Mesodermal cell (in vitro differentiated cells): ENCODE results near the gene NR2F6.

Source experiments
- H3K27ac ChIP-seq: 2 replicates; pipeline ENCODE4 v1.7.0; 2013; ENCODE audit warnings: mild to moderate bottlenecking, low read depth, low read length, moderate library complexity; ENCODE audit not compliant: severe bottlenecking
- H3K36me3 ChIP-seq: 2 replicates; pipeline ENCODE4 v1.7.1; 2013; ENCODE audit warnings: mild to moderate bottlenecking, low read length, moderate library complexity; ENCODE audit not compliant: control insufficient read depth, insufficient read depth
- H3K4me1 ChIP-seq: one replicate; pipeline ENCODE4 v1.7.1; 2013; ENCODE audit warnings: mild to moderate bottlenecking, low read length; ENCODE audit not compliant: insufficient read depth, control insufficient read depth, poor library complexity, severe bottlenecking
- H3K4me3 ChIP-seq: 2 replicates; pipeline ENCODE4 v1.7.0; 2013; ENCODE audit warnings: low read length, control low read depth, mild to moderate bottlenecking; ENCODE audit not compliant: insufficient read depth, poor library complexity, severe bottlenecking; ENCODE audit errors: extremely low read depth
- H3K9me3 ChIP-seq: 2 replicates; pipeline ENCODE4 v1.7.1; 2013; ENCODE audit warnings: mild to moderate bottlenecking, low read length, moderate library complexity; ENCODE audit not compliant: control insufficient read depth
- WGBS, 2 experiments: methylation state at CpG; one replicate each; pipeline ENCODE4 v1.1.5; 2013; ENCODE audit warnings: missing lambda C conversion rate in 2 of 2; ENCODE audit not compliant: insufficient coverage in 2 of 2; 5-methylcytosine and 5-hydroxymethylcytosine counted together

NR2F6 gene

DNA sequence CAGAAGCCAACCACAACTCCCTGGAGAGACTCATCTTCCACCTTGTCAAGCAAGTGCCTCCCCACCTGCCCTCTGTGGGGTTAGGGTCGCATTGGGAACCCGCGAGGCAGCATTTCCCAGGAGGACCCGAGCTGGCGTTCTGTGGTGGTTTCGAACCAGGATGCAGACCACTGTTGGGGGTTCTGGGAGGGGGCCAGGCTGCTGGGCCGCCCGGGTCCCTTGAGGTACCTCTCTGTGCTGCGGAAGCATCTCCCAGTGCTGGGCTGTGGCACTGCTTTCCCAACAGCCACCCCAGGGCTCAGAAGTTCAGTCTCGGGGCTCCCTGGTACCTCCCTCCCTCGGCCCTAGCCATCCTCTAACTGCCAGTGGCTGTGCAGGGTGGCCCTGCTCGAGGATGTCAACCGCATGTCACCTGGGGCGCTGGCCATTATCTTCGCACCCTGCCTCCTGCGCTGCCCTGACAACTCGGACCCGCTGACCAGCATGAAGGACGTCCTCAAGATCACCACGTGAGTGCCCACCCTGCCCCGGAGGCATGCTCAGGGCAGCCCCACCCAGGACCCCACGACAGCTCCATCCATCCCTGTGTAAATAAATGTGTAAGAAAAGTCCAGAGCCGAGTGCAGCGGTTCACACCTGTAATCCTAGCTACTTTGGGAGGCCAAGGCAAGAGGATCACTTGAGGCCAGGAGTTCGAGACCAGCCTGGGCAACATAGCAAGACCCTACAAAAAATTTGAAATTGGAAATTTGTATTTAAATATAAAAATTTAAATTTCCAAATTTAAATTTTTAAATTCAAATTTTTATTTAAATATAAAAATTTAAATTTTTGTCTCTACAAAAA, 38.8 kb downstream of the NR2F6 start:
- H3K9me3 ChIP-seq = no peaks in the 10 kb centered on the region
- H3K4me3 ChIP-seq = no peak overlapping the region
- peaks cover 85% of the 10 kb centered on the region for H3K36me3 ChIP-seq
- 97 to 98% methylated on average over 20 to 21 of the region's 25 CpGs for WGBS, 2 experiments
- no peaks in the 10 kb centered on the region for H3K4me1 ChIP-seq
- H3K27ac ChIP-seq = no peak overlapping the region

- no peak overlapping the region for H3K27ac ChIP-seq
- peaks cover 89% of the 10 kb centered on the region for H3K36me3 ChIP-seq
- WGBS, 2 experiments = 88 to 91% methylated on average over 24 to 25 of the region's 27 CpGs
- H3K4me3 ChIP-seq = no peak overlapping the region
- H3K4me1 ChIP-seq = no peaks in the 10 kb centered on the region
- H3K9me3 ChIP-seq = no peaks in the 10 kb centered on the region
Measured at GRCh38 chr19:17205237-17206140, 40.2 kb downstream of the NR2F6 start.

DNA sequence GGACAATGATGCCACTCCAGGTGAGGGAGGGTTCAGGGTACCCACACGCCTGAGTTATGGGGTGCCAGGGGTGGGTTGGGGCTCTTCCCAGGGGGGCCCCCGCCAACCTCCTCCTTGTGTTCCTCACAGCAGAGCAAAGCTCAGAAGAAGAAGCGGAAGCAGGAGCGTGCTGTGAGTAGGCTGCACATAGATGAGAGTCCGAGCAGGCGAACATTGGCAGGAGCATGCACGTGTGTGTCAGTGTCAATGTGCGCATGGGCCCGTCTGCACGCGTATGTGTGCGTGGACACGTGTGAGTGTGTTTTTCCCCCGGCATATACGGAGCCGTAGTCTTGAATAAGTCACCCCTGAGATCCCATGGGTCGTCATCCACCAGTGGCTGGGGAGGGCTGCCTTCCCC, 43.0 kb downstream of the NR2F6 start:
- 97 to 100% methylated on average over 17 of the region's 17 CpGs for WGBS, 2 experiments
- Histone ChIP-seq H3K4me3 (no peak overlapping the region), H3K27ac (no peak overlapping the region), H3K4me1 (no peaks in the 10 kb centered on the region), H3K36me3 (peaks cover 88% of the 10 kb centered on the region), H3K9me3 (no peaks in the 10 kb centered on the region)

GRCh38 chr19:17202249-17202648, 43.5 kb downstream of the NR2F6 start:
- H3K4me1 ChIP-seq = no peaks in the 10 kb centered on the region
- peaks cover 89% of the 10 kb centered on the region for H3K36me3 ChIP-seq
- no peaks in the 10 kb centered on the region for H3K9me3 ChIP-seq
- H3K27ac ChIP-seq = no peak overlapping the region
- no peak overlapping the region for H3K4me3 ChIP-seq
- 94 to 97% methylated on average over 7 to 9 of the region's 9 CpGs for WGBS, 2 experiments

DNA sequence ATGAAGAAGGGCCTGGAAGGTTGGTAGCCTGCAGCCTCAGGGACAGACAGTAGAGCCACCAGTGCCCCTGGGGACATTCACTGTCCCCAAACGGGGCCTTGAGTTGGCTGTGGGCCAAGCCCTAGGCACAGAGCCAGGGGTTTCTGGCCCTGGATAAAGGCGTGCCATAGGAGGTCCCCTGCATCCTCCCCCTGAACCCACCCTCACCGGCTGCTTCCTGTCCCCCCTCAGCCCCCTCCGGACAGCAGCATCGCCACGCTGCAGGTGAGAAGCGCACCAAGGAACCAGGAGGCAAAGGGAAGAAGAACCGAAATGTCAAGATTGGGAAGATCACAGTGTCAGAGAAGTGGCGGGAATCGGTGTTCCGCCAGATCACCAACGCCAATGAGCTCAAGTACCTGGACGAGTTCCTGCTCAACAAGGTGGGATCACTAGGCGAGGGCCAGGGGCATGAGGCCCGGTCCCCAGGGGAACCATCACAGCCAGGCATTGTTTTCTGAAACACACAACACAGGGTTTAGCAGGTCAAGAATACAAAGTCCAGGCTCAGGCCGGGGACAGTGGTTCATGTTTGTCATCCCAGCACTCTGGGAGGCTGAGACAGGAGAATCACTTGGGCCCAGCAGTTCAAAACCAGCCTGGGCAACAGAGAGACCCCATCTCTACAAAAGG, 45.2 kb downstream of the NR2F6 start:
- Histone ChIP-seq H3K4me1 (no peaks in the 10 kb centered on the region), H3K9me3 (no peaks in the 10 kb centered on the region), H3K4me3 (no peak overlapping the region), H3K27ac (no peak overlapping the region), H3K36me3 (peaks cover 87% of the 10 kb centered on the region)
- 92 to 100% methylated on average over 11 to 12 of the region's 16 CpGs for WGBS, 2 experiments

DNA sequence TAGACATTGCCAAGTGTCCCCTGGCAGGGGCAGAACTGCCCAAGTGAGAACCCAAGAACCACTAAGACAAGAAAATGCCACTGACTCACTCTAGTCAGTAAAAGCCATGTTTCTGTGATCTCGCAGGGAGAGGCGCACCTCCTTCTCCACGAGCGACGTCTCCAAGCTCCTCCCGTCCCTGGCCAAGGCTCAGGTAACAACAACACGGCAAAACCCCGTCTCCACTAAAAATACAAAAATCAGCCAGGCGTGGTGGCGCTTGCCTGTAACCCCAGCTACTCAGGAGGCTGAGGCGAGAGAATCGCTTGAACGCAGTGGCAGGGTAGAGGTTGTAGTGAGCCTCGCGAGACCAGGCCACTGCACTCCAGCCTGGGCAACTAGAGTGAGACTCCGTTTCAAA, 48.1 kb downstream of the NR2F6 start:
- Histone ChIP-seq H3K4me3 (no peak overlapping the region), H3K9me3 (no peaks in the 10 kb centered on the region), H3K36me3 (peaks cover 94% of the 10 kb centered on the region), H3K4me1 (no peaks in the 10 kb centered on the region), H3K27ac (no peak overlapping the region)
- 95 to 97% methylated on average over 12 to 16 of the region's 16 CpGs for WGBS, 2 experiments

DNA sequence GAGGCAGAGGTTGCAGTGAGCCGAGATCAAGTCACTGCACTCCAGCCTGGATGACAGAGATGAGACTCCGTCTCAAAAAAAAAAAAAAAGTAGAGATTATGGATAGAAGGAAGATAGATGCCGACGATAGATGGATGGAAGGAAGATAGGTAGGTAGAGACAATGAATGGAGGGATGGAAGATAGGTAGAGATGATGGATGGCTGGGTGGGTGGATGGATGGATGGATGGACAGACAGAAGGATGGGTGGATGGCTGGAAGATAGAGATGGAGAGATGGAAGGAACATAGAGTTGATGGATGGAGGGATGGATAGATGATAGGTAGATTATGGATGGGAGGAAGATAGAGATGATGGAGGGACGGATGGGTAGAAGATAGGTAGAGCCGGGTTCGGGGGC, 49.1 kb downstream of the NR2F6 start:
- Histone ChIP-seq H3K36me3 (peaks cover 88% of the 10 kb centered on the region), H3K4me1 (no peaks in the 10 kb centered on the region), H3K4me3 (no peak overlapping the region), H3K27ac (no peak overlapping the region), H3K9me3 (no peaks in the 10 kb centered on the region)
- 95 to 100% methylated on average over 4 of the region's 7 CpGs for WGBS, 2 experiments

DNA sequence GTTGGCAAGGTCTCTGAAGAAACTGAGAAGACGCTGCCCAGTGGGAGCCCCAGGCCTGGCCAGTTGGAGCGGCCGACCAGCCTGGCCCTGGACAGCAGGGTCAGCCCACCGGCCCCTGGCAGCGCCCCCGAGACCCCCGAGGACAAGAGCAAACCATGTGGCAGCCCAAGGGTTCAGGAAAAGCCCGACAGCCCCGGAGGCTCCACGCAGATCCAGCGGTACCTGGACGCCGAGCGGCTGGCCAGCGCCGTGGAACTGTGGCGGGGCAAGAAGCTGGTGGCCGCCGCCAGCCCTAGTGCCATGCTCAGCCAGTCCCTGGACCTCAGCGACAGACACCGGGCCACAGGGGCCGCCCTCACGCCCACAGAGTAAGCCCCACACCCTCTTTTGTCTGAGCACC, 50.6 kb downstream of the NR2F6 start:
- H3K27ac ChIP-seq = no peak overlapping the region
- peaks cover 89% of the 10 kb centered on the region for H3K36me3 ChIP-seq
- no peak overlapping the region for H3K4me3 ChIP-seq
- H3K9me3 ChIP-seq = no peaks in the 10 kb centered on the region
- WGBS, 2 experiments = 98 to 99% methylated on average over 23 of the region's 23 CpGs
- H3K4me1 ChIP-seq = no peaks in the 10 kb centered on the region

GRCh38 chr19:17194608-17195007, 51.1 kb downstream of the NR2F6 start:
- Histone ChIP-seq H3K4me3 (no peak overlapping the region), H3K36me3 (peaks cover 86% of the 10 kb centered on the region), H3K9me3 (no peaks in the 10 kb centered on the region), H3K27ac (no peak overlapping the region), H3K4me1 (no peaks in the 10 kb centered on the region)
- WGBS, 2 experiments = 93 to 96% methylated on average over 14 of the region's 16 CpGs

DNA sequence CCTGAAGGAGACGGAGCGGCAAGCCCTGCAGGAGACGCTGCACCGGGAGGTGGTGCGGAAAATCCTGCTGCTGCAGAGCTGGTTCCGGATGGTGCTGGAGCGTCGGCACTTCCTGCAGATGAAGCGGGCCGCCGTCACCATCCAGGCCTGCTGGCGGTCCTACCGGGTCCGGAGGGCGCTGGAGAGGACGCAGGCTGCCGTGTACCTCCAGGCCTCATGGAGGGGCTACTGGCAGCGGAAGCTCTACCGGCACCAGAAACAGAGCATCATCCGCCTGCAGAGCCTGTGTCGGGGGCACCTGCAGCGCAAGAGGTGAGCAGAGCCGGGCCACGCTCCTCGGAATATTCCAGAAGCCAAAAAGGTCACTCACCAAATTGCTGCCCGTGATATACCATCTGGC, 53.0 kb downstream of the NR2F6 start:
- H3K4me3 ChIP-seq = no peak overlapping the region
- no peaks in the 10 kb centered on the region for H3K4me1 ChIP-seq
- 95 to 98% methylated on average over 26 of the region's 26 CpGs for WGBS, 2 experiments
- H3K36me3 ChIP-seq = peaks cover 87% of the 10 kb centered on the region
- no peak overlapping the region for H3K27ac ChIP-seq
- no peaks in the 10 kb centered on the region for H3K9me3 ChIP-seq
